Immature natural killer cell (primary cell): Measurements from ENCODE around the gene USP32. TPM values are rescaled to one million over a fixed set of nuclear protein-coding genes. Genes with fewer than 3 reads are reported as not detected.
"Not testable (repeated sequence)": the region's sequence is repeated elsewhere in the genome, so short reads cannot be mapped to it uniquely, and the experiment has no call there.

Experiments
- DNase-seq, 3 donors: peaks; one replicate each; pipeline ENCODE4 v3.0.0; 2022; ENCODE audit warnings: mixed read lengths in 1 of 3
- H3K27ac Mint-ChIP-seq, 6 donors: one replicate each; pipeline ENCODE4 v1.8.0; 2020; ENCODE audit warnings: mixed read lengths in 6 of 6, mild to moderate bottlenecking in 5 of 6, inconsistent platforms in 4 of 6, moderate library complexity in 3 of 6
- H3K27me3 Mint-ChIP-seq, 3 donors: one replicate each; pipeline ENCODE4 v1.8.0; 2020 to 2021; ENCODE audit warnings: low read depth in 3 of 3, mild to moderate bottlenecking in 3 of 3, mixed read lengths in 3 of 3, moderate library complexity in 3 of 3, inconsistent platforms in 1 of 3
- H3K36me3 Mint-ChIP-seq, 3 donors: one replicate each; pipeline ENCODE4 v1.8.0; 2020; ENCODE audit warnings: mixed read lengths in 3 of 3, inconsistent platforms in 2 of 3, mild to moderate bottlenecking in 2 of 3
- H3K4me1 Mint-ChIP-seq, 2 donors: one replicate each; pipeline ENCODE4 v1.8.0; 2020; ENCODE audit warnings: inconsistent platforms in 2 of 2, mild to moderate bottlenecking in 2 of 2, mixed read lengths in 2 of 2, moderate library complexity in 1 of 2
- H3K4me3 Mint-ChIP-seq, 5 donors: one replicate each; pipeline ENCODE4 v1.8.0; 2020; ENCODE audit warnings: mild to moderate bottlenecking in 5 of 5, mixed read lengths in 5 of 5, inconsistent platforms in 3 of 5, moderate library complexity in 3 of 5
- H3K9me3 Mint-ChIP-seq, 6 donors: one replicate each; pipeline ENCODE4 v1.8.0; 2020; ENCODE audit warnings: mild to moderate bottlenecking in 6 of 6, mixed read lengths in 6 of 6, inconsistent platforms in 4 of 6, moderate library complexity in 3 of 6
- polyA plus RNA-seq, 3 donors: library from polyadenylated mRNA; unstranded; fragments of 300-500 nt; fragmentation: Illumina TruSeq; gene quantifications; one replicate each; pipeline ENCODE4 v1.2.3, GENCODE V29; 2021

USP32 gene
- polyA plus RNA-seq, 3 donors from 2014 or later: 4.5 to 8.1 (median 5.5) TPM

GRCh38 chr17:60378187-60378586 is 13.7 kb downstream of the USP32 start:
- not testable (repeated sequence) for DNase-seq, H3K4me3 Mint-ChIP-seq, H3K27me3 Mint-ChIP-seq, H3K9me3 Mint-ChIP-seq, H3K36me3 Mint-ChIP-seq, H3K27ac Mint-ChIP-seq
- peaks cover 4 to 16% of the 10 kb centered on the region in 2 donors for H3K4me1 Mint-ChIP-seq

GRCh38 chr17:60372790-60373483 is 19.0 kb downstream of the USP32 start:
- H3K9me3 Mint-ChIP-seq: no peaks in the 10 kb centered on the region
- H3K4me3 Mint-ChIP-seq: no peak overlapping the region
- peak overlapping the region in 2 of 6 donors; percentile 25 to 28 for H3K27ac Mint-ChIP-seq
- no peak for DNase-seq
- H3K36me3 Mint-ChIP-seq: no peaks in the 10 kb centered on the region
- no peaks in the 10 kb centered on the region for H3K27me3 Mint-ChIP-seq
- H3K4me1 Mint-ChIP-seq: peaks cover 21 to 25% of the 10 kb centered on the region in 2 donors

GRCh38 chr17:60371818-60372510 is 20.0 kb downstream of the USP32 start:
- H3K4me3 Mint-ChIP-seq: peak overlapping the region in 1 of 5 donors; percentile 41
- H3K36me3 Mint-ChIP-seq: no peaks in the 10 kb centered on the region
- no peaks in the 10 kb centered on the region for H3K27me3 Mint-ChIP-seq
- peak overlapping the region in 5 of 6 donors; percentile 5 to 54 (median 26) for H3K27ac Mint-ChIP-seq
- H3K9me3 Mint-ChIP-seq: no peaks in the 10 kb centered on the region
- no peak for DNase-seq
- peaks cover 21 to 27% of the 10 kb centered on the region in 2 donors for H3K4me1 Mint-ChIP-seq

- Mint-ChIP-seq H3K4me3 (no peak overlapping the region), H3K27ac (peak overlapping the region in 2 of 6 donors; percentile 9 to 26), H3K4me1 (peaks cover 21 to 27% of the 10 kb centered on the region in 2 donors), H3K36me3 (no peaks in the 10 kb centered on the region), H3K27me3 (no peaks in the 10 kb centered on the region), H3K9me3 (no peaks in the 10 kb centered on the region)
- DNase-seq: no peak
Measured at GRCh38 chr17:60371416-60371815, 20.5 kb downstream of the USP32 start.

- DNase-seq: no peak
- peaks cover 21 to 27% of the 10 kb centered on the region in 2 donors for H3K4me1 Mint-ChIP-seq
- no peaks in the 10 kb centered on the region for H3K27me3 Mint-ChIP-seq
- H3K9me3 Mint-ChIP-seq: no peaks in the 10 kb centered on the region
- no peaks in the 10 kb centered on the region for H3K36me3 Mint-ChIP-seq
- H3K27ac Mint-ChIP-seq: no peak overlapping the region
- no peak overlapping the region for H3K4me3 Mint-ChIP-seq
Measured at GRCh38 chr17:60369727-60370126, 22.2 kb downstream of the USP32 start.

GRCh38 chr17:60363700-60364405 is 28.1 kb downstream of the USP32 start:
- Mint-ChIP-seq H3K4me1 (peaks cover 8 to 19% of the 10 kb centered on the region in 2 donors), H3K9me3 (no peaks in the 10 kb centered on the region), H3K4me3 (no peak overlapping the region), H3K36me3 (no peaks in the 10 kb centered on the region), H3K27ac (no peak overlapping the region), H3K27me3 (no peaks in the 10 kb centered on the region)
- no peak for DNase-seq

GRCh38 chr17:60362329-60362728 is 29.6 kb downstream of the USP32 start:
- Mint-ChIP-seq H3K4me3 (no peak overlapping the region), H3K36me3 (no peaks in the 10 kb centered on the region), H3K27ac (no peak overlapping the region), H3K4me1 (peaks cover 0 to 8% of the 10 kb centered on the region in 2 donors), H3K27me3 (no peaks in the 10 kb centered on the region), H3K9me3 (no peaks in the 10 kb centered on the region)
- no peak for DNase-seq

GRCh38 chr17:60361889-60362288 is 30.0 kb downstream of the USP32 start:
- no peak overlapping the region for H3K4me3 Mint-ChIP-seq
- no peaks in the 10 kb centered on the region for H3K36me3 Mint-ChIP-seq
- H3K9me3 Mint-ChIP-seq: no peaks in the 10 kb centered on the region
- no peak for DNase-seq
- H3K27me3 Mint-ChIP-seq: no peaks in the 10 kb centered on the region
- H3K27ac Mint-ChIP-seq: no peak overlapping the region
- peaks cover under 1 to 11% of the 10 kb centered on the region in 2 donors for H3K4me1 Mint-ChIP-seq

GRCh38 chr17:60359415-60359814 is 32.5 kb downstream of the USP32 start:
- H3K36me3 Mint-ChIP-seq: no peaks in the 10 kb centered on the region
- no peak overlapping the region for H3K4me3 Mint-ChIP-seq
- no peak for DNase-seq
- H3K27me3 Mint-ChIP-seq: no peaks in the 10 kb centered on the region
- H3K4me1 Mint-ChIP-seq: peaks cover 20 to 35% of the 10 kb centered on the region in 2 donors
- no peak overlapping the region for H3K27ac Mint-ChIP-seq
- H3K9me3 Mint-ChIP-seq: no peaks in the 10 kb centered on the region

GRCh38 chr17:60358606-60359225 is 33.2 kb downstream of the USP32 start:
- Mint-ChIP-seq H3K9me3 (no peaks in the 10 kb centered on the region), H3K27ac (no peak overlapping the region), H3K27me3 (no peaks in the 10 kb centered on the region)

GRCh38 chr17:60356940-60357339 is 35.0 kb downstream of the USP32 start:
- no peak overlapping the region for H3K4me3 Mint-ChIP-seq
- no peak for DNase-seq

More at GRCh38 chr17:60358606-60359225, 33.2 kb downstream of the USP32 start:
- no peak for DNase-seq
- no peak overlapping the region for H3K4me3 Mint-ChIP-seq
- H3K4me1 Mint-ChIP-seq: peaks cover 22 to 40% of the 10 kb centered on the region in 2 donors
- H3K36me3 Mint-ChIP-seq: no peaks in the 10 kb centered on the region

GRCh38 chr17:60355663-60356594 is 36.0 kb downstream of the USP32 start:
- Mint-ChIP-seq H3K27me3 (no peaks in the 10 kb centered on the region), H3K4me1 (peaks cover 22 to 38% of the 10 kb centered on the region in 2 donors), H3K36me3 (no peaks in the 10 kb centered on the region), H3K9me3 (no peaks in the 10 kb centered on the region), H3K27ac (peak overlapping the region in 2 of 6 donors; percentile 8 to 83), H3K4me3 (peak overlapping the region in 1 of 5 donors; percentile 56)
- no peak for DNase-seq

More at GRCh38 chr17:60356940-60357339, 35.0 kb downstream of the USP32 start:
- no peaks in the 10 kb centered on the region for H3K9me3 Mint-ChIP-seq
- H3K36me3 Mint-ChIP-seq: no peaks in the 10 kb centered on the region
- H3K27me3 Mint-ChIP-seq: no peaks in the 10 kb centered on the region
- peak overlapping the region in 3 of 6 donors; percentile 7 to 51 (median 34) for H3K27ac Mint-ChIP-seq
- peaks cover 22 to 39% of the 10 kb centered on the region in 2 donors for H3K4me1 Mint-ChIP-seq

- Mint-ChIP-seq H3K27me3 (no peaks in the 10 kb centered on the region), H3K4me3 (no peak overlapping the region), H3K36me3 (no peaks in the 10 kb centered on the region), H3K4me1 (peaks cover 25 to 43% of the 10 kb centered on the region in 2 donors), H3K27ac (peak overlapping the region in 1 of 6 donors; percentile 2), H3K9me3 (no peaks in the 10 kb centered on the region)
- DNase-seq: no peak
Measured at GRCh38 chr17:60354223-60354622, 37.7 kb downstream of the USP32 start.
